Astrocyte (in vitro differentiated cells and primary cell): ENCODE measurements around the gene NCF4. TPM values are rescaled to one million over a fixed set of nuclear protein-coding genes. Genes with fewer than 3 reads are reported as not detected.

Experiments
- DNase-seq: peaks from one replicate; pipeline ENCODE4 v3.0.0-alpha.2; 2010; ENCODE audit warnings: low read depth
- FAIRE-seq: peaks from 2 replicates; lab custom pipeline; 2011; peaks lifted over from hg19 to GRCh38; lab: Jason Lieb, UNC
- H2AFZ ChIP-seq: 2 replicates; pipeline ENCODE4 v1.6.0; 2012; ENCODE audit warnings: low read depth, low read length, inconsistent platforms
- H3K27ac ChIP-seq: 2 replicates; pipeline ENCODE4 v1.5.1; 2011; ENCODE audit warnings: low read depth, low read length, inconsistent platforms
- H3K27me3 ChIP-seq: 2 replicates; pipeline ENCODE4 v1.6.0; 2011; ENCODE audit warnings: low read length, inconsistent platforms; ENCODE audit not compliant: insufficient read depth
- H3K36me3 ChIP-seq: 2 replicates; pipeline ENCODE4 v1.5.1; 2011; ENCODE audit warnings: low read length, inconsistent platforms; ENCODE audit not compliant: insufficient read depth
- H3K4me1 ChIP-seq: 2 replicates; pipeline ENCODE4 v1.5.1; 2011; ENCODE audit warnings: low read length, inconsistent platforms; ENCODE audit not compliant: insufficient read depth
- H3K4me2 ChIP-seq: 2 replicates; pipeline ENCODE4 v1.6.0; 2012; ENCODE audit warnings: low read length, inconsistent platforms
- H3K4me3 ChIP-seq: 2 replicates; pipeline ENCODE4 v1.5.1; 2011; ENCODE audit warnings: low read depth, mild to moderate bottlenecking, low read length, inconsistent platforms; ENCODE audit not compliant: insufficient read depth
- H3K79me2 ChIP-seq: 2 replicates; pipeline ENCODE4 v1.6.0; 2012; ENCODE audit warnings: mild to moderate bottlenecking, low read length, inconsistent platforms; ENCODE audit not compliant: insufficient read depth
- H3K9ac ChIP-seq: 2 replicates; pipeline ENCODE4 v1.6.0; 2012; ENCODE audit warnings: mild to moderate bottlenecking, low read length, inconsistent platforms
- H3K9me3 ChIP-seq: 2 replicates; pipeline ENCODE4 v1.5.1; 2012; ENCODE audit warnings: low read depth, mild to moderate bottlenecking, low read length, inconsistent platforms; ENCODE audit not compliant: insufficient read depth
- H4K20me1 ChIP-seq: 2 replicates; pipeline ENCODE4 v1.6.0; 2012; ENCODE audit warnings: low read length, inconsistent platforms; ENCODE audit not compliant: insufficient read depth
- H3K27ac Mint-ChIP-seq: one replicate; pipeline ENCODE4 v1.8.0; 2021; ENCODE audit warnings: mild to moderate bottlenecking, mixed read lengths; ENCODE audit not compliant: unreplicated experiment
- H3K27me3 Mint-ChIP-seq: one replicate; pipeline ENCODE4 v1.8.0; 2021; ENCODE audit warnings: low read depth, mixed read lengths; ENCODE audit not compliant: unreplicated experiment
- H3K36me3 Mint-ChIP-seq: one replicate; pipeline ENCODE4 v1.8.0; 2021; ENCODE audit warnings: low read depth, mixed read lengths; ENCODE audit not compliant: unreplicated experiment
- H3K4me1 Mint-ChIP-seq: one replicate; pipeline ENCODE4 v1.8.0; 2021; ENCODE audit warnings: low read depth, mixed read lengths; ENCODE audit not compliant: unreplicated experiment
- H3K4me3 Mint-ChIP-seq: one replicate; pipeline ENCODE4 v1.8.0; 2021; ENCODE audit warnings: mild to moderate bottlenecking, moderate library complexity, mixed read lengths; ENCODE audit not compliant: unreplicated experiment
- H3K9me3 Mint-ChIP-seq: one replicate; pipeline ENCODE4 v1.8.0; 2021; ENCODE audit warnings: mild to moderate bottlenecking, mixed read lengths; ENCODE audit not compliant: unreplicated experiment
- EZH2 ChIP-seq: IDR thresholded peaks from 2 replicates; pipeline ENCODE4 v1.6.1; 2012; ENCODE audit warnings: mild to moderate bottlenecking, low read length, inconsistent platforms; ENCODE audit not compliant: insufficient read depth
- total RNA-seq: library from RNA; stranded (reverse); gene quantifications from 2 replicates; pipeline ENCODE4 v1.2.1, GENCODE V29; 2021
- TF ChIP-seq, protein P1 (sequence below): IDR thresholded peaks from 2 replicates; pipeline ENCODE4 v1.5.1; 2011; ENCODE audit warnings: low read depth, mild to moderate bottlenecking, inconsistent platforms, low read length, moderate library complexity; ENCODE audit not compliant: insufficient read depth

NCF4 gene
- total RNA-seq, 1 donor from 2014 or later, result not detected

DNA sequence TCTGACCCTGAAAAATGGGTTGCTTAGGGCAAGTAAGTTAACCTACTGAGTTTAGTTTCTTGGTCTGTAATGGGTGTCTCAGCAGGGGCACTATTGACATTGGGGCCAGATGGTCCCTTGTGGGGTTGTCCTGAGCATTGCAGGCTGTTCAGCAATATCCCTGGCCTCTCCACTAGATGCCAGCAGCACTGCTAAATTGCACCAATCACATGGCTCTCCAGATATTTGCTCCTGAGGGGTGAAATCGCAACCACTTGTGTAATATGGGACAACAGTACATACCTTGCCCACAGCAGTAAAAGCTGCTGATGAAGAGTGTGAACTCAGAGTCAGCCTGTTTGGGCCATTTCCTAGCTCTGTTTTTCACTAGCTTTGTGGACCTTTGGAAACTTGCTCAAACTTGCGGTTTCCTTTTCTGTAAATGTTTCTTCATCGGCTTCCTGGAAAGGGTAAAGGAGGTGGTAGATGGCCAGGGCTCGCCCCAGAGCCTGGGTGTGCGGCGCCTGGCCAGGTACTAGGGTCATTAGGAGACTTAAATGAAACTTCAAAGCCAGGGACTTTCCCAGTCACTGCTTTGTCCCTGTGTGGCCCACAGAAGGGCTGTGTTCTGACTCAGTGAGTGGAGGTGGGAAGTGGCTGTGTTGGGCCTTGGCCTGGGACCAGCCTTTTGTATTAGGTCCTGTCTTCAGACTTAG lies 13.0 kb downstream of the NCF4 start:
- Mint-ChIP-seq H3K9me3 (no peaks in the 10 kb centered on the region), H3K4me1 (peaks cover 4% of the 10 kb centered on the region), H3K27ac (no peak overlapping the region), H3K4me3 (peak overlapping the region; percentile 54), H3K27me3 (peaks cover 54% of the 10 kb centered on the region), H3K36me3 (no peaks in the 10 kb centered on the region)
- TF ChIP-seq EZH2, result no peak
- TF ChIP-seq, protein P1, sequence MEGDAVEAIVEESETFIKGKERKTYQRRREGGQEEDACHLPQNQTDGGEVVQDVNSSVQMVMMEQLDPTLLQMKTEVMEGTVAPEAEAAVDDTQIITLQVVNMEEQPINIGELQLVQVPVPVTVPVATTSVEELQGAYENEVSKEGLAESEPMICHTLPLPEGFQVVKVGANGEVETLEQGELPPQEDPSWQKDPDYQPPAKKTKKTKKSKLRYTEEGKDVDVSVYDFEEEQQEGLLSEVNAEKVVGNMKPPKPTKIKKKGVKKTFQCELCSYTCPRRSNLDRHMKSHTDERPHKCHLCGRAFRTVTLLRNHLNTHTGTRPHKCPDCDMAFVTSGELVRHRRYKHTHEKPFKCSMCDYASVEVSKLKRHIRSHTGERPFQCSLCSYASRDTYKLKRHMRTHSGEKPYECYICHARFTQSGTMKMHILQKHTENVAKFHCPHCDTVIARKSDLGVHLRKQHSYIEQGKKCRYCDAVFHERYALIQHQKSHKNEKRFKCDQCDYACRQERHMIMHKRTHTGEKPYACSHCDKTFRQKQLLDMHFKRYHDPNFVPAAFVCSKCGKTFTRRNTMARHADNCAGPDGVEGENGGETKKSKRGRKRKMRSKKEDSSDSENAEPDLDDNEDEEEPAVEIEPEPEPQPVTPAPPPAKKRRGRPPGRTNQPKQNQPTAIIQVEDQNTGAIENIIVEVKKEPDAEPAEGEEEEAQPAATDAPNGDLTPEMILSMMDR, result peak; percentile 34
- Histone ChIP-seq H3K4me1 (no peaks in the 10 kb centered on the region), H3K27me3 (peaks cover 4% of the 10 kb centered on the region), H3K4me3 (no peak overlapping the region), H3K79me2 (no peaks in the 10 kb centered on the region), H3K9me3 (no peaks in the 10 kb centered on the region), H3K9ac (no peak overlapping the region), H3K27ac (no peak overlapping the region), H3K36me3 (no peaks in the 10 kb centered on the region), H3K4me2 (no peak overlapping the region), H4K20me1 (no peaks in the 10 kb centered on the region), H2AFZ (no peak overlapping the region)
- DNase-seq (peak; percentile 28), FAIRE-seq (no peak)

DNA sequence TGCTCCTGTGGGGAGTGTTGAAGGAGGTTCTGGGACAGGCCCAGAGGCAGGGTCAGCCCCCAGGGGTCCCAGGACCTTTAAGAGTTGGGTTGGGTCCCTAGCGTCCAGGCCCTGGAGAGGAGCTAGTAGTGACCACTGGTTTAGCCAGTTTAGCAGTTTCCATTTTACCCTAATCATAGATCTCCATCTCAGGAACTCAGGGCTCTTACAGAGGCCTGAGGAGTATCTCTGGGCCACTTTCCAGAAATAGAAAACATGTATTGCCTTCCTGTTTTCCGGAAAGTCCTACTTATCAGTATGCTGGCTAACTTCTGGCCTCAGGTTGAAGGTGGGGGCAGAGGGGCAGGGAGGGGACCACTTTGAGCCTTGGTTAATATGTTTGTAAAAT lies 13.5 kb downstream of the NCF4 start:
- H2AFZ ChIP-seq, result no peak overlapping the region
- Mint-ChIP-seq H3K27ac (no peak overlapping the region), H3K4me1 (peaks cover 4% of the 10 kb centered on the region), H3K9me3 (peaks cover 3% of the 10 kb centered on the region), H3K36me3 (no peaks in the 10 kb centered on the region), H3K27me3 (peaks cover 54% of the 10 kb centered on the region), H3K4me3 (no peak overlapping the region)
- FAIRE-seq (no peak), DNase-seq (no peak)
- no peaks in the 10 kb centered on the region for H3K9me3 ChIP-seq
- H3K4me3 ChIP-seq, result no peak overlapping the region
- H3K27me3 ChIP-seq, result peaks cover 6% of the 10 kb centered on the region
- H3K4me1 ChIP-seq, result no peaks in the 10 kb centered on the region
- TF ChIP-seq EZH2, result no peak
- TF ChIP-seq, protein P1, result no peak
- H3K4me2 ChIP-seq, result no peak overlapping the region
- H4K20me1 ChIP-seq, result no peaks in the 10 kb centered on the region
- no peaks in the 10 kb centered on the region for H3K79me2 ChIP-seq
- no peaks in the 10 kb centered on the region for H3K36me3 ChIP-seq
- H3K9ac ChIP-seq, result no peak overlapping the region
- H3K27ac ChIP-seq, result no peak overlapping the region

DNA sequence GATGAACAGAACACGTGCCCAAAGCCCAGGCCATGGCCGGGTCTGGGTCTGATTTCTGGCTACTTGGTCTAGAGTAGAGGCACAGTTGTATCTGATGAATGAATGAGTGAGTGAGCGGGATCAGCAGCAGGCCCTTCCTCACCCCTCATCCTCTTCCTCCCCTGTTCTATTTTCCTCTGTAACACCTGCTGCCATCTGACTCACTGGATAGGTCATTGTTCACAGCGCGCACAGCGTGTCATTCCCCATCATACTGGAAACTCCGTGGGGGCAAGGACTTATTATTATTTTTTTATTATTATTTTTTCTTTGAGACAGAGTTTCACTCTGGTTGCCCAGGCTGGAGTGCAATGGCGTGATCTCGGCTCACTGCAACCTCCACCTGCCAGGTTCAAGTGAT lies 13.9 kb downstream of the NCF4 start:
- H3K27me3 Mint-ChIP-seq, result peaks cover 49% of the 10 kb centered on the region
- FAIRE-seq, result no peak
- no peak overlapping the region for H3K4me3 Mint-ChIP-seq

More for the DNA sequence above, 13.9 kb downstream of the NCF4 start:
- Mint-ChIP-seq H3K9me3 (peaks cover 6% of the 10 kb centered on the region), H3K4me1 (peaks cover 4% of the 10 kb centered on the region), H3K36me3 (no peaks in the 10 kb centered on the region), H3K27ac (no peak overlapping the region)
- H3K4me3 ChIP-seq, result no peak overlapping the region
- H3K27ac ChIP-seq, result no peak overlapping the region
- no peak overlapping the region for H2AFZ ChIP-seq
- no peaks in the 10 kb centered on the region for H3K9me3 ChIP-seq
- no peaks in the 10 kb centered on the region for H3K4me1 ChIP-seq
- no peaks in the 10 kb centered on the region for H4K20me1 ChIP-seq
- DNase-seq, result no peak
- H3K27me3 ChIP-seq, result peaks cover 7% of the 10 kb centered on the region
- H3K79me2 ChIP-seq, result no peaks in the 10 kb centered on the region
- TF ChIP-seq, protein P1, result no peak
- TF ChIP-seq EZH2, result no peak
- no peaks in the 10 kb centered on the region for H3K36me3 ChIP-seq
- H3K9ac ChIP-seq, result no peak overlapping the region
- no peak overlapping the region for H3K4me2 ChIP-seq
